GM12873 (cell line): ENCODE measurements around the gene SEMA4C.

Experiments used
- CTCF ChIP-seq: IDR thresholded peaks from 2 replicates; pipeline ENCODE4 v1.5.1; 2012; ENCODE audit warnings: low read depth, mild to moderate bottlenecking, moderate library complexity, low read length, control low read depth; ENCODE audit not compliant: insufficient read depth; ENCODE audit errors: missing control alignments

Gene SEMA4C

GRCh38 chr2:96869822-96870625, at the start of gene SEMA4C:
SEMA4C (minus strand) TSS chr2:96870080; CDS start chr2:96867886, 2,194 bp downstream.
- TF ChIP-seq CTCF: no peak

- no peak for TF ChIP-seq CTCF
Observed at GRCh38 chr2:96918754-96919550, 49.1 kb upstream of the SEMA4C start.

- TF ChIP-seq CTCF: no peak
Observed at GRCh38 chr2:96918092-96918753, 48.3 kb upstream of the SEMA4C start.

GRCh38 chr2:96916646-96917543, 47.0 kb upstream of the SEMA4C start:
- no peak for TF ChIP-seq CTCF

GRCh38 chr2:96916156-96916630, 46.3 kb upstream of the SEMA4C start:
- TF ChIP-seq CTCF: no peak

- no peak for TF ChIP-seq CTCF
Observed at GRCh38 chr2:96914332-96914731, 44.5 kb upstream of the SEMA4C start.
